B cell (primary cell): ENCODE data around the gene PPP1CC. TPM values are rescaled to one million over a fixed set of nuclear protein-coding genes. Genes with fewer than 3 reads are reported as not detected.

Experiments
- ATAC-seq: fragments of 200-7000 bp; cut with Tn5 transposase; one replicate; pipeline ENCODE4 v1.10.0; 2021; ENCODE audit warnings: low read depth, mild to moderate bottlenecking, moderate number of reproducible peaks, moderate library complexity
- CTCF ChIA-PET: fragments of 350-600 bp; sonication (Branson Sonifier 250); formaldehyde crosslinking; loops from one replicate; lab custom pipeline; 2021; ENCODE audit warnings: antibody characterized with exemption, inconsistent platforms; lab: Charles Lee
- POLR2A ChIA-PET: fragments of 350-600 bp; sonication (Branson Sonifier 250); formaldehyde crosslinking; loops from one replicate; lab custom pipeline; 2021; ENCODE audit warnings: antibody characterized with exemption; lab: Charles Lee
- DNase-seq: peaks from one replicate; pipeline ENCODE4 v3.0.0; 2013
- H2AFZ ChIP-seq: 2 replicates; pipeline ENCODE4 v1.6.1; 2012; ENCODE audit warnings: mild to moderate bottlenecking, low read depth, low read length; ENCODE audit not compliant: insufficient read depth, poor library complexity, severe bottlenecking
- H3K27ac ChIP-seq, 2 donors: 1 replicate in 1 of 2; 2 replicates in 1 of 2; pipeline ENCODE4 v1.5.1; 2012 to 2013; ENCODE audit warnings: low read length in 2 of 2, mild to moderate bottlenecking in 2 of 2, moderate library complexity in 1 of 2
- H3K27me3 ChIP-seq, 4 experiments: fragments of 200-600 bp in 1 of 4; sonication (generic) in 1 of 4; replicated peaks in 1 of 4; 1 replicate in 2 of 4; 2 replicates in 2 of 4; pipeline versions ENCODE4 v1.6.1 to v1.7.0; 2013 to 2016; ENCODE audit warnings: low read length in 3 of 4, mild to moderate bottlenecking in 2 of 4, mixed read lengths in 1 of 4, moderate library complexity in 1 of 4; ENCODE audit not compliant: insufficient read depth in 4 of 4, control insufficient read depth in 3 of 4; ENCODE audit errors: control extremely low read depth in 1 of 4
- H3K36me3 ChIP-seq, 2 experiments: replicated peaks in 1 of 2; 1 replicate in 1 of 2; 2 replicates in 1 of 2; pipeline versions ENCODE4 v1.6.1 to v1.7.1; 2013; ENCODE audit warnings: low read length in 1 of 2; ENCODE audit not compliant: insufficient read depth in 2 of 2, control insufficient read depth in 1 of 2; ENCODE audit errors: control extremely low read depth in 1 of 2, extremely low read depth in 1 of 2
- H3K4me1 ChIP-seq, 2 donors: fragments of 200-600 bp in 1 of 2; sonication (generic) in 1 of 2; 1 replicate in 1 of 2; 2 replicates in 1 of 2; pipeline versions ENCODE4 v1.5.1 to v1.6.1; 2013 to 2017; ENCODE audit warnings: low read length in 2 of 2; ENCODE audit not compliant: control insufficient read depth in 2 of 2, insufficient read depth in 2 of 2
- H3K4me2 ChIP-seq: replicated peaks from 2 replicates; pipeline ENCODE3; 2012; ENCODE audit warnings: mild to moderate bottlenecking, low read depth, low read length; ENCODE audit not compliant: poor library complexity, severe bottlenecking
- H3K4me3 ChIP-seq, 5 experiments: fragments of 200-600 bp in 1 of 5; sonication (generic) in 1 of 5; 1 replicate in 3 of 5; 2 replicates in 2 of 5; pipeline versions ENCODE4 v1.5.1 to v1.7.0; 2011 to 2016; ENCODE audit warnings: low read length in 4 of 5, mild to moderate bottlenecking in 4 of 5, low read depth in 2 of 5, control low read depth in 1 of 5, moderate library complexity in 1 of 5; ENCODE audit not compliant: insufficient read depth in 1 of 5; ENCODE audit errors: control extremely low read depth in 1 of 5, extremely low read depth in 1 of 5
- H3K79me2 ChIP-seq: fragments of 200-600 bp; sonication (generic); one replicate; pipeline ENCODE4 v1.6.0; 2016; ENCODE audit warnings: low read length; ENCODE audit not compliant: control insufficient read depth, insufficient read depth
- H3K9ac ChIP-seq: fragments of 200-600 bp; sonication (generic); 2 replicates; pipeline ENCODE4 v1.6.1; 2017; ENCODE audit warnings: mild to moderate bottlenecking, low read length, moderate library complexity
- H3K9me3 ChIP-seq, 3 donors: one replicate each; pipeline versions ENCODE4 v1.6.1 to v1.7.1; 2013; ENCODE audit warnings: low read length in 2 of 3; ENCODE audit not compliant: control insufficient read depth in 2 of 3, insufficient read depth in 1 of 3; ENCODE audit errors: control extremely low read depth in 1 of 3
- H4K20me1 ChIP-seq: 2 replicates; pipeline ENCODE4 v1.6.0; 2012; ENCODE audit warnings: mild to moderate bottlenecking, low read length; ENCODE audit not compliant: insufficient read depth, control insufficient read depth, poor library complexity, severe bottlenecking
- H3K27ac Mint-ChIP-seq: one replicate; pipeline ENCODE4 v1.8.0; 2021; ENCODE audit warnings: mixed read lengths
- H3K27me3 Mint-ChIP-seq: one replicate; pipeline ENCODE4 v1.8.0; 2021; ENCODE audit warnings: mixed read lengths
- H3K4me1 Mint-ChIP-seq: one replicate; pipeline ENCODE4 v1.8.0; 2021; ENCODE audit warnings: mixed read lengths
- H3K4me3 Mint-ChIP-seq: one replicate; pipeline ENCODE4 v1.8.0; 2021; ENCODE audit warnings: mixed read lengths
- H3K9me3 Mint-ChIP-seq: one replicate; pipeline ENCODE4 v1.8.0; 2022; ENCODE audit warnings: mixed read lengths; ENCODE audit not compliant: insufficient read depth
- CTCF ChIP-seq: fragments of 200-600 bp; IDR thresholded peaks from one replicate; pipeline ENCODE4 v1.8.0; 2022; ENCODE audit warnings: antibody characterized with exemption, mild to moderate bottlenecking
- EZH2 ChIP-seq: IDR thresholded peaks from 2 replicates; pipeline ENCODE4 v1.6.1; 2012; ENCODE audit warnings: borderline replicate concordance, low read depth, mild to moderate bottlenecking, moderate library complexity, low read length; ENCODE audit not compliant: insufficient read depth, poor library complexity, severe bottlenecking
- WGBS: methylation state at CpG from one replicate; pipeline ENCODE4 v1.1.5; 2013; ENCODE audit warnings: missing lambda C conversion rate; ENCODE audit not compliant: insufficient coverage; 5-methylcytosine and 5-hydroxymethylcytosine counted together
- intact Hi-C: fragments of 100-400 bp; cut with micrococcal nuclease; formaldehyde crosslinking; loops from one replicate; pipeline ENCODE4 v1.10.0; 2022
- polyA plus RNA-seq: library from polyadenylated mRNA; depleted of rRNA; stranded (reverse); fragments of >200 nt; gene quantifications from 2 replicates; pipeline ENCODE4 v1.2.3, GENCODE V29; 2012
- total RNA-seq, 2 donors: library from RNA; stranded (reverse); fragments of 120-200 nt in 1 of 2; gene quantifications; 1 replicate in 1 of 2; 2 replicates in 1 of 2; pipeline versions ENCODE4 v1.2.3 to v1.2.4, GENCODE V29; 2013 to 2022

Gene PPP1CC
- total and polyA plus RNA-seq, 2 donors (not counting 1 experiment from before 2014, with no cell fraction given) = 70.0 to 146 TPM

- ChIA-PET POLR2A (interaction anchor here (0.5 to 1.1 kb wide), 3 partner anchors 27 to 304 kb away, joined by 3 to 5 read pairs (median 4); no protein-coding TSS in a partner anchor), CTCF (interaction anchor here (1.0 to 1.6 kb wide), 4 partner anchors 9 to 166 kb away, joined by 3 to 5 read pairs (median 4); no protein-coding TSS in a partner anchor)
- Mint-ChIP-seq H3K27me3 (no peaks in the 10 kb centered on the region), H3K27ac (peak overlapping the region; percentile 88), H3K4me1 (peaks cover 29% of the 10 kb centered on the region), H3K4me3 (peak overlapping the region; percentile 52), H3K9me3 (no peaks in the 10 kb centered on the region)
- no peak for TF ChIP-seq CTCF
- no peak for TF ChIP-seq EZH2
- H3K9ac ChIP-seq = no peak overlapping the region
- no peaks in the 10 kb centered on the region for H3K79me2 ChIP-seq
- peak overlapping the region; percentile 34 to 77 for H3K27ac ChIP-seq
- H3K4me2 ChIP-seq = peak overlapping the region; percentile 29
- H3K9me3 ChIP-seq = peaks cover 0 to 3% (median 0%) of the 10 kb centered on the region in 3 donors
- ATAC-seq (peak; percentile 87), DNase-seq (peak; percentile 68)
- no peak overlapping the region for H2AFZ ChIP-seq
- peaks cover 14 to 54% of the 10 kb centered on the region in 2 experiments for H3K36me3 ChIP-seq
- H4K20me1 ChIP-seq = peaks cover 6% of the 10 kb centered on the region
- H3K4me1 ChIP-seq = peaks cover 16 to 24% of the 10 kb centered on the region in 2 donors
- H3K4me3 ChIP-seq = no peak overlapping the region
- intact Hi-C loops = no loop called here
- no peaks in the 10 kb centered on the region for H3K27me3 ChIP-seq
- 59% methylated on average over 3 of the region's 7 CpGs for WGBS
These were observed 24.3 kb downstream of the PPP1CC start for GRCh38 chr12:110718222-110718908.

GRCh38 chr12:110717037-110717436 is 25.7 kb downstream of the PPP1CC start:
- H3K79me2 ChIP-seq = no peaks in the 10 kb centered on the region
- no peak for TF ChIP-seq CTCF
- no peak for TF ChIP-seq EZH2
- no peak overlapping the region for H3K4me3 ChIP-seq
- WGBS = 100% methylated on average over 1 of the region's 3 CpGs
- intact Hi-C loops = no loop called here
- peaks cover 16 to 29% of the 10 kb centered on the region in 2 donors for H3K4me1 ChIP-seq
- peaks cover 0 to 3% (median 0%) of the 10 kb centered on the region in 3 donors for H3K9me3 ChIP-seq
- no peaks in the 10 kb centered on the region for H4K20me1 ChIP-seq
- Mint-ChIP-seq H3K9me3 (no peaks in the 10 kb centered on the region), H3K4me1 (peaks cover 33% of the 10 kb centered on the region), H3K27ac (peak overlapping the region; percentile 77), H3K4me3 (peak overlapping the region; percentile 1), H3K27me3 (no peaks in the 10 kb centered on the region)
- H2AFZ ChIP-seq = no peak overlapping the region
- ChIA-PET POLR2A (no interaction called here), CTCF (no interaction called here)
- H3K27me3 ChIP-seq = no peaks in the 10 kb centered on the region
- peak overlapping the region in 1 of 2 donors; percentile 77 for H3K27ac ChIP-seq
- DNase-seq (no peak), ATAC-seq (no peak)
- H3K4me2 ChIP-seq = no peak overlapping the region
- peaks cover 12 to 42% of the 10 kb centered on the region in 2 experiments for H3K36me3 ChIP-seq
- H3K9ac ChIP-seq = no peak overlapping the region
